PFSK-1 (cell line): Measurements from ENCODE around the gene CACNA1H.

Experiments
- FOXP2 ChIP-seq: optimal IDR thresholded peaks from 2 replicates; pipeline ENCODE3; 2011; ENCODE audit warnings: borderline replicate concordance, control low read depth, inconsistent platforms; ENCODE audit not compliant: insufficient read depth; ENCODE audit errors: extremely low read length, extremely low read depth
- POLR2AphosphoS5 ChIP-seq: IDR thresholded peaks from 2 replicates; pipeline ENCODE4 v1.6.1; 2012; ENCODE audit warnings: low read depth, mild to moderate bottlenecking, control low read depth, low read length, moderate library complexity
- REST ChIP-seq, 2 experiments: IDR thresholded peaks; 2 replicates each; pipeline versions ENCODE4 v1.6.1 to v1.8.0; 2011 to 2012; ENCODE audit warnings: low read depth in 2 of 2, low read length in 2 of 2, control low read depth in 1 of 2, inconsistent platforms in 1 of 2, mild to moderate bottlenecking in 1 of 2, moderate library complexity in 1 of 2; ENCODE audit not compliant: insufficient read depth in 1 of 2
- SIN3A ChIP-seq: IDR thresholded peaks from 2 replicates; pipeline ENCODE4 v1.6.1; 2012; ENCODE audit warnings: mild to moderate bottlenecking, low read length, moderate library complexity, borderline replicate concordance; ENCODE audit not compliant: insufficient read depth
- TAF1 ChIP-seq: IDR thresholded peaks from 2 replicates; pipeline ENCODE4 v1.6.1; 2012; ENCODE audit warnings: low read length, control low read depth, borderline replicate concordance; ENCODE audit not compliant: insufficient read depth

CACNA1H gene

GRCh38 chr16:1174477-1175357 lies 21.8 kb downstream of the CACNA1H start:
- TF ChIP-seq TAF1: no peak

- no peak for TF ChIP-seq POLR2AphosphoS5
These were observed 22.8 kb downstream of the CACNA1H start for GRCh38 chr16:1175566-1176279.

GRCh38 chr16:1176280-1176897 lies 23.5 kb downstream of the CACNA1H start:
- TF ChIP-seq REST (IDR thresholded peaks at IDR 0.05; ENCODE audit: insufficient read depth in 1 of 2, low read depth in 2 of 2, low read length in 2 of 2) (no peak), SIN3A (no peak), TAF1 (no peak), FOXP2 (no peak), POLR2AphosphoS5 (no peak)

- TF ChIP-seq SIN3A (no peak), POLR2AphosphoS5 (no peak), FOXP2 (no peak), REST (IDR thresholded peaks at IDR 0.05; ENCODE audit: insufficient read depth in 1 of 2, low read depth in 2 of 2, low read length in 2 of 2) (no peak), TAF1 (no peak)
These were observed 24.1 kb downstream of the CACNA1H start for GRCh38 chr16:1177053-1177452.

- TF ChIP-seq REST (IDR thresholded peaks at IDR 0.05; ENCODE audit: insufficient read depth in 1 of 2, low read depth in 2 of 2, low read length in 2 of 2) (no peak), TAF1 (no peak), SIN3A (no peak), POLR2AphosphoS5 (no peak), FOXP2 (no peak)
These were observed 24.8 kb downstream of the CACNA1H start for GRCh38 chr16:1177750-1178149.

- TF ChIP-seq POLR2AphosphoS5 (no peak), FOXP2 (no peak), TAF1 (no peak), REST (IDR thresholded peaks at IDR 0.05; ENCODE audit: insufficient read depth in 1 of 2, low read depth in 2 of 2, low read length in 2 of 2) (no peak), SIN3A (no peak)
These were observed 25.5 kb downstream of the CACNA1H start for GRCh38 chr16:1178295-1178910.
